ENCODE results near the gene PVRIG. TPM values are rescaled to one million over a fixed set of nuclear protein-coding genes. Genes with fewer than 3 reads are reported as not detected.

The PVRIG gene
- total and polyA plus RNA-seq, 9 of the 15 experiments (the other 6 are each of a cell fraction or from before 2014, with no cell fraction given), result 0.16 to 0.64 TPM; not detected in 7

DNA sequence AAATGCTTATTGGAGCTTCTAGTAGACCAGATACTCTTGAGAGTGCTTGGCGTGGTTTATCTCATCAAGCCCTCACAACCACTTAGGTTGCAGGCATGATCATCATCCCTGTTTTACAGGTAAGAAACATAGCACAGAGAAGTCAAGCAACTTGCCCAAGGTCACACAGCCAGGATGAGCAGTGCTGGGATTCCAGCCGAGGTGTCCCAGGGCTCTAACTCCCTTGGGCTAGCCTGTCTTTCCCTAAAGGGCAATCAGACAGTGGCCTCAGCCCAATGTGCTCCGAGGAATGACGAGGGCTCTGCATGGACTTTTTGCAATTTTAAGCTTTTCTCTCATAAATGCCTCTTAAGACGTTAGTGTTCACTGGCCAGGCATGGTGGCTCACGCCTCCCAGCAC, 47.9 kb downstream of the PVRIG start:
- no peaks in the 10 kb centered on the region for H3K9me3 ChIP-seq (replicated peaks; ENCODE audit: control insufficient read depth, insufficient read depth, low read depth, low read length)
- H3K79me2 ChIP-seq (ENCODE audit: control insufficient read depth, insufficient read depth, low read length), result no peaks in the 10 kb centered on the region; the same call in 2 of the 3 replicates
- 67% methylated on average over 6 of the region's 6 CpGs for WGBS (ENCODE audit: insufficient coverage, low coverage, missing lambda C conversion rate)
- no peak overlapping the region for H3K4me3 ChIP-seq
- no peaks in the 10 kb centered on the region for H3K9me1 ChIP-seq (ENCODE audit: control insufficient read depth, insufficient read depth, low read length)
- H3K9ac ChIP-seq (ENCODE audit: insufficient read depth in 1 of 2, low read depth in 2 of 2, low read length in 2 of 2), result no peak overlapping the region
- no peaks in the 10 kb centered on the region for H3K36me3 ChIP-seq (ENCODE audit: control insufficient read depth, insufficient read depth, low read length)
- FAIRE-seq (no peak), ATAC-seq (no peak), DNase-seq (ENCODE audit: extremely low read depth in 1 of 4, low spot score in 3 of 4) (no peak)
- ChIA-PET POLR2A (interaction anchor here (1.5 kb wide), 1 partner anchor 13 kb away, joined by 7 read pairs; no protein-coding TSS in a partner anchor), CTCF (ENCODE audit: low intra/inter-chr PET ratio) (no interaction called here)
- no peak overlapping the region for H3K27ac ChIP-seq (ENCODE audit: extremely low read depth, low read depth, low read length)
- H3K4me1 ChIP-seq (replicated peaks in 1 of 2; ENCODE audit: control insufficient read depth in 2 of 2, insufficient read depth in 2 of 2, low read length in 2 of 2), result peaks cover 21 to 36% of the 10 kb centered on the region in 2 experiments
- intact Hi-C loops (cut with micrococcal nuclease), result no loop called here
- in situ Hi-C loops (cut with MboI), result no loop called here
- no peaks in the 10 kb centered on the region for H3K27me3 ChIP-seq (ENCODE audit: control insufficient read depth in 2 of 2, insufficient read depth in 2 of 2, low read length in 2 of 2)
- H3K4me2 ChIP-seq (ENCODE audit: insufficient read depth, low read length), result no peak overlapping the region
- no TSS peak for BruUV-seq (replicated peaks)
- H4K20me1 ChIP-seq (replicated peaks; ENCODE audit: control insufficient read depth, insufficient read depth, low read length), result peaks cover 8% of the 10 kb centered on the region
- no peak overlapping the region for H2AFZ ChIP-seq (ENCODE audit: low read depth, low read length)
- TF ChIP-seq BCOR (IDR thresholded peaks at IDR 0.05) (peak; percentile 89), TEAD4 (IDR thresholded peaks at IDR 0.05; ENCODE audit: low read length) (no peak), TEAD4 (CRISPR knock-in tag; IDR thresholded peaks at IDR 0.05; ENCODE audit: borderline replicate concordance) (no peak), NCOA1 (IDR thresholded peaks at IDR 0.05; ENCODE audit: low read depth) (no peak), NEUROD1 (IDR thresholded peaks at IDR 0.05; ENCODE audit: borderline replicate concordance, low read depth, low read length, partially characterized antibody) (no peak), POLR2H (tag; IDR thresholded peaks at IDR 0.05; ENCODE audit: low read depth) (no peak), RHOXF2B (CRISPR knock-in tag; conservative IDR thresholded peaks at IDR 0.05) (no peak), FOXK2 (conservative IDR thresholded peaks at IDR 0.05 in 1 of 2, IDR thresholded peaks at IDR 0.05 in 1 of 2; ENCODE audit: low read depth in 2 of 2) (no peak), SMARCA5 (IDR thresholded peaks at IDR 0.05) (peak; percentile 75), MTA3 (IDR thresholded peaks at IDR 0.05; ENCODE audit: borderline replicate concordance) (no peak), KDM1A (IDR thresholded peaks at IDR 0.05) (peak; percentile 47 to 62; a peak in 3 of 4 replicates), CBX1 (IDR thresholded peaks at IDR 0.05; ENCODE audit: low read depth) (0 out of 2 replicates have a peak, but pooled peaks have one; percentile 64), JUNB (CRISPR knock-in tag; conservative IDR thresholded peaks at IDR 0.05) (no peak)
- TF ChIP-seq, protein P1, sequence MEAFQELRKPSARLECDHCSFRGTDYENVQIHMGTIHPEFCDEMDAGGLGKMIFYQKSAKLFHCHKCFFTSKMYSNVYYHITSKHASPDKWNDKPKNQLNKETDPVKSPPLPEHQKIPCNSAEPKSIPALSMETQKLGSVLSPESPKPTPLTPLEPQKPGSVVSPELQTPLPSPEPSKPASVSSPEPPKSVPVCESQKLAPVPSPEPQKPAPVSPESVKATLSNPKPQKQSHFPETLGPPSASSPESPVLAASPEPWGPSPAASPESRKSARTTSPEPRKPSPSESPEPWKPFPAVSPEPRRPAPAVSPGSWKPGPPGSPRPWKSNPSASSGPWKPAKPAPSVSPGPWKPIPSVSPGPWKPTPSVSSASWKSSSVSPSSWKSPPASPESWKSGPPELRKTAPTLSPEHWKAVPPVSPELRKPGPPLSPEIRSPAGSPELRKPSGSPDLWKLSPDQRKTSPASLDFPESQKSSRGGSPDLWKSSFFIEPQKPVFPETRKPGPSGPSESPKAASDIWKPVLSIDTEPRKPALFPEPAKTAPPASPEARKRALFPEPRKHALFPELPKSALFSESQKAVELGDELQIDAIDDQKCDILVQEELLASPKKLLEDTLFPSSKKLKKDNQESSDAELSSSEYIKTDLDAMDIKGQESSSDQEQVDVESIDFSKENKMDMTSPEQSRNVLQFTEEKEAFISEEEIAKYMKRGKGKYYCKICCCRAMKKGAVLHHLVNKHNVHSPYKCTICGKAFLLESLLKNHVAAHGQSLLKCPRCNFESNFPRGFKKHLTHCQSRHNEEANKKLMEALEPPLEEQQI (IDR thresholded peaks at IDR 0.05), result no peak
- TF ChIP-seq, protein P2, sequence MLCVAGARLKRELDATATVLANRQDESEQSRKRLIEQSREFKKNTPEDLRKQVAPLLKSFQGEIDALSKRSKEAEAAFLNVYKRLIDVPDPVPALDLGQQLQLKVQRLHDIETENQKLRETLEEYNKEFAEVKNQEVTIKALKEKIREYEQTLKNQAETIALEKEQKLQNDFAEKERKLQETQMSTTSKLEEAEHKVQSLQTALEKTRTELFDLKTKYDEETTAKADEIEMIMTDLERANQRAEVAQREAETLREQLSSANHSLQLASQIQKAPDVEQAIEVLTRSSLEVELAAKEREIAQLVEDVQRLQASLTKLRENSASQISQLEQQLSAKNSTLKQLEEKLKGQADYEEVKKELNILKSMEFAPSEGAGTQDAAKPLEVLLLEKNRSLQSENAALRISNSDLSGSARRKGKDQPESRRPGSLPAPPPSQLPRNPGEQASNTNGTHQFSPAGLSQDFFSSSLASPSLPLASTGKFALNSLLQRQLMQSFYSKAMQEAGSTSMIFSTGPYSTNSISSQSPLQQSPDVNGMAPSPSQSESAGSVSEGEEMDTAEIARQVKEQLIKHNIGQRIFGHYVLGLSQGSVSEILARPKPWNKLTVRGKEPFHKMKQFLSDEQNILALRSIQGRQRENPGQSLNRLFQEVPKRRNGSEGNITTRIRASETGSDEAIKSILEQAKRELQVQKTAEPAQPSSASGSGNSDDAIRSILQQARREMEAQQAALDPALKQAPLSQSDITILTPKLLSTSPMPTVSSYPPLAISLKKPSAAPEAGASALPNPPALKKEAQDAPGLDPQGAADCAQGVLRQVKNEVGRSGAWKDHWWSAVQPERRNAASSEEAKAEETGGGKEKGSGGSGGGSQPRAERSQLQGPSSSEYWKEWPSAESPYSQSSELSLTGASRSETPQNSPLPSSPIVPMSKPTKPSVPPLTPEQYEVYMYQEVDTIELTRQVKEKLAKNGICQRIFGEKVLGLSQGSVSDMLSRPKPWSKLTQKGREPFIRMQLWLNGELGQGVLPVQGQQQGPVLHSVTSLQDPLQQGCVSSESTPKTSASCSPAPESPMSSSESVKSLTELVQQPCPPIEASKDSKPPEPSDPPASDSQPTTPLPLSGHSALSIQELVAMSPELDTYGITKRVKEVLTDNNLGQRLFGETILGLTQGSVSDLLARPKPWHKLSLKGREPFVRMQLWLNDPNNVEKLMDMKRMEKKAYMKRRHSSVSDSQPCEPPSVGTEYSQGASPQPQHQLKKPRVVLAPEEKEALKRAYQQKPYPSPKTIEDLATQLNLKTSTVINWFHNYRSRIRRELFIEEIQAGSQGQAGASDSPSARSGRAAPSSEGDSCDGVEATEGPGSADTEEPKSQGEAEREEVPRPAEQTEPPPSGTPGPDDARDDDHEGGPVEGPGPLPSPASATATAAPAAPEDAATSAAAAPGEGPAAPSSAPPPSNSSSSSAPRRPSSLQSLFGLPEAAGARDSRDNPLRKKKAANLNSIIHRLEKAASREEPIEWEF (CRISPR knock-in tag; IDR thresholded peaks at IDR 0.05), result no peak

All from K562 (cell line).